GM12878 (cell line): ENCODE measurements around the gene ASTL. TPM values are rescaled to one million over a fixed set of nuclear protein-coding genes. Genes with fewer than 3 reads are reported as not detected.
A peak's percentile ranks its signal among the peaks of the same experiment; 100 is the strongest.

ENCODE experiments used
- ATAC-seq: fragments of 200-7000 bp; cut with Tn5 transposase; 3 replicates; pipeline ENCODE4 v1.9.1; 2020; ENCODE audit warnings: mild to moderate bottlenecking, moderate library complexity
- BruUV-seq: library from RNA; stranded (reverse); fragments of 400-500 nt; replicated peaks from 2 replicates; lab custom pipeline; 2021; lab: Mats Ljungman, UMichigan
- CTCF ChIA-PET: fragments of 300-600 bp; sonication (Branson Sonifier 250); formaldehyde crosslinking; extraction: SDS; loops from one replicate; lab custom pipeline; 2021; ENCODE audit warnings: inconsistent platforms; lab: Yijun Ruan, JAX
- POLR2A ChIA-PET: fragments of 350-600 bp; formaldehyde crosslinking; extraction: SDS; loops from one replicate; lab custom pipeline; 2021; ENCODE audit warnings: inconsistent platforms; lab: Charles Lee
- RAD21 ChIA-PET: fragments of 300-600 bp; sonication (Branson Sonifier 250); formaldehyde crosslinking; loops from one replicate; lab custom pipeline; 2023; ENCODE audit warnings: antibody characterized with exemption; ENCODE audit not compliant: unreplicated experiment; lab: Charles Lee
- SMC1A ChIA-PET: fragments of 300-600 bp; sonication (Branson Sonifier 250); formaldehyde crosslinking; loops from one replicate; lab custom pipeline; 2023; ENCODE audit not compliant: unreplicated experiment, uncharacterized antibody; lab: Charles Lee
- DNase-seq: peaks from one replicate; pipeline ENCODE4 v3.0.0-alpha.2; 2011; ENCODE audit warnings: low read depth, low spot score
- FAIRE-seq: peaks from 3 replicates; lab custom pipeline; 2011; peaks lifted over from hg19 to GRCh38; lab: Jason Lieb, UNC
- H2AFZ ChIP-seq: 2 replicates; pipeline ENCODE4 v1.6.0; 2011; ENCODE audit warnings: low read depth, low read length, control low read depth; ENCODE audit not compliant: control insufficient read depth
- H3K27ac ChIP-seq: 2 replicates; pipeline ENCODE4 v1.5.1; 2011; ENCODE audit warnings: control low read depth; ENCODE audit not compliant: control insufficient read depth, insufficient read depth
- H3K27me3 ChIP-seq, 2 experiments: replicated peaks in 1 of 2; 2 replicates each; pipeline versions ENCODE4 v1.6.0 to v1.6.1; 2011; ENCODE audit warnings: low read length in 1 of 2; ENCODE audit not compliant: control insufficient read depth in 2 of 2, insufficient read depth in 2 of 2
- H3K36me3 ChIP-seq, 2 experiments: 2 replicates each; pipeline ENCODE4 v1.5.1; 2011; ENCODE audit warnings: low read length in 1 of 2; ENCODE audit not compliant: control insufficient read depth in 2 of 2, insufficient read depth in 2 of 2
- H3K4me1 ChIP-seq: 2 replicates; pipeline ENCODE4 v1.6.1; 2011; ENCODE audit warnings: mild to moderate bottlenecking, low read length, moderate library complexity, mixed read lengths; ENCODE audit not compliant: control insufficient read depth, insufficient read depth
- H3K4me2 ChIP-seq: 2 replicates; pipeline ENCODE4 v1.6.0; 2011; ENCODE audit warnings: control low read depth; ENCODE audit not compliant: control insufficient read depth, insufficient read depth
- H3K4me3 ChIP-seq: fragments of 200-600 bp; sonication (generic); 2 replicates; pipeline ENCODE4 v1.5.1; 2016
- H3K79me2 ChIP-seq: 2 replicates; pipeline ENCODE4 v1.6.0; 2011; ENCODE audit warnings: low read length; ENCODE audit not compliant: control insufficient read depth, insufficient read depth
- H3K9ac ChIP-seq: 2 replicates; pipeline ENCODE4 v1.8.0; 2011; ENCODE audit warnings: low read length, control low read depth, mixed read lengths; ENCODE audit not compliant: control insufficient read depth, insufficient read depth
- H3K9me3 ChIP-seq: replicated peaks from 3 replicates; pipeline ENCODE4 v1.5.1; 2011; ENCODE audit warnings: mild to moderate bottlenecking, low read length; ENCODE audit not compliant: control insufficient read depth, insufficient read depth
- H4K20me1 ChIP-seq: 2 replicates; pipeline ENCODE4 v1.6.0; 2011; ENCODE audit not compliant: control insufficient read depth, insufficient read depth
- ATF7 ChIP-seq: fragments of 450-650 bp; IDR thresholded peaks from 2 replicates; pipeline ENCODE4 v1.6.1; 2016; ENCODE audit warnings: low read depth, mild to moderate bottlenecking
- BCL11A ChIP-seq: IDR thresholded peaks from 2 replicates; pipeline ENCODE4 v1.6.1; 2011; ENCODE audit warnings: low read depth, low read length
- BHLHE40 ChIP-seq, 2 experiments: fragments of 450-650 bp in 1 of 2; IDR thresholded peaks; 2 replicates each; pipeline ENCODE4 v1.6.1; 2011 to 2017; ENCODE audit warnings: low read depth in 2 of 2, borderline replicate concordance in 1 of 2, improper control_type of control experiment in 1 of 2, low read length in 1 of 2, mild to moderate bottlenecking in 1 of 2
- E4F1 ChIP-seq: fragments of 450-650 bp; IDR thresholded peaks from 2 replicates; pipeline ENCODE4 v1.6.1; 2018; ENCODE audit warnings: borderline replicate concordance, mild to moderate bottlenecking; ENCODE audit not compliant: partially characterized antibody
- KDM1A ChIP-seq: fragments of 200-600 bp; sonication (generic); IDR thresholded peaks from 2 replicates; pipeline ENCODE4 v1.6.1; 2016; ENCODE audit warnings: borderline replicate concordance
- MEF2B ChIP-seq: fragments of 450-650 bp; IDR thresholded peaks from 2 replicates; pipeline ENCODE4 v1.6.1; 2018; ENCODE audit warnings: mild to moderate bottlenecking, moderate library complexity; ENCODE audit not compliant: partially characterized antibody, poor library complexity, severe bottlenecking
- PRDM15 ChIP-seq: fragments of 450-650 bp; formaldehyde crosslinking; IDR thresholded peaks from 2 replicates; pipeline ENCODE4 v1.4.0; 2020; ENCODE audit warnings: mild to moderate bottlenecking, moderate library complexity
- RUNX3 ChIP-seq: IDR thresholded peaks from 2 replicates; pipeline ENCODE4 v1.6.1; 2012; ENCODE audit warnings: low read length, inconsistent platforms
- TAF1 ChIP-seq: IDR thresholded peaks from 2 replicates; pipeline ENCODE4 v1.6.1; 2011; ENCODE audit warnings: mild to moderate bottlenecking, low read depth, low read length, borderline replicate concordance
- WGBS: methylation state at CpG from one replicate; pipeline ENCODE4 v1.1.6; 2016; ENCODE audit warnings: low lambda C conversion rate; ENCODE audit not compliant: insufficient replicate concordance, insufficient coverage; ENCODE audit errors: missing lambda C conversion rate; 5-methylcytosine and 5-hydroxymethylcytosine counted together
- in situ Hi-C: fragments of 300-500 bp; cut with MboI; formaldehyde crosslinking; loops from 9 replicates; pipeline ENCODE4 v1.14.3; 2018; ENCODE audit warnings: mixed read lengths
- intact Hi-C: fragments of 100-400 bp; cut with micrococcal nuclease; formaldehyde crosslinking; loops from one replicate; pipeline ENCODE4 v1.14.2; 2022; ENCODE audit not compliant: unreplicated experiment
- polyA plus RNA-seq, 11 experiments: library from polyadenylated mRNA; depleted of rRNA in 4 of 11; unstranded in 6 of 11; stranded (reverse) in 5 of 11; fragments of >200 nt; fragmentation: Nextera tagmentation in 4 of 11; fragmentation: Illumina TruSeq in 1 of 11; extraction: Ambion mirVana in 4 of 11; extraction: Trizol in 1 of 11; gene quantifications; 1 replicate in 1 of 11; 2 replicates in 10 of 11; pipeline versions ENCODE4 v1.2.1 to v1.2.3, GENCODE V29; 2011 to 2016; ENCODE audit warnings: inconsistent platforms in 2 of 11, missing spikeins in 2 of 11, low read depth in 1 of 11
- total RNA-seq, 4 experiments: library from RNA; depleted of rRNA in 3 of 4; stranded (reverse); fragments of >200 nt in 3 of 4; fragmentation: Illumina TruSeq in 1 of 4; extraction: Trizol in 1 of 4; gene quantifications; 2 replicates each; pipeline versions ENCODE4 v1.2.1 to v1.2.3, GENCODE V29; 2013 to 2021

Gene ASTL
- total and polyA plus RNA-seq, 10 of the 15 experiments (the other 5 are each of a cell fraction or from before 2014, with no cell fraction given) = 0.18 to 1.0 (median 0.38) TPM; not detected in 4

GRCh38 chr2:96175951-96176350 is 37.6 kb upstream of the ASTL start:
- DNase-seq (no peak), FAIRE-seq (no peak), ATAC-seq (peak; percentile 36)
- no peak for TF ChIP-seq KDM1A
- TF ChIP-seq ATF7 = 0 out of 2 replicates have a peak, but pooled peaks have one; percentile 14
- no peak for TF ChIP-seq BCL11A
- TF ChIP-seq MEF2B = peak; percentile 49
- no peak for TF ChIP-seq E4F1
- no peak for TF ChIP-seq PRDM15 (CRISPR knock-in tag)
- TF ChIP-seq BHLHE40 (IDR thresholded peaks at IDR 0.05; ENCODE audit: borderline replicate concordance in 1 of 2, low read depth in 2 of 2, low read length in 1 of 2) = 0 out of 4 replicates have a peak, but pooled peaks of 1 of the 2 experiments have one; percentile 12
- peak; percentile 19; the same call in 1 of the 2 replicates for TF ChIP-seq RUNX3
- no peak for TF ChIP-seq TAF1
- no peaks in the 10 kb centered on the region for H3K27me3 ChIP-seq
- H3K4me3 ChIP-seq = no peak overlapping the region
- no peaks in the 10 kb centered on the region for H3K9me3 ChIP-seq
- H3K27ac ChIP-seq = no peak overlapping the region
- CTCF ChIA-PET = interaction anchor here (0.6 to 10.6 kb wide), 20 partner anchors 10 to 333 kb away, joined by 3 to 535 read pairs (median 15); partner anchors contain the start of genes ADRA2B, ANKRD36C, ASTL and DUSP2
- SMC1A ChIA-PET = interaction anchor here (0.8 to 7.5 kb wide), 14 partner anchors 9 to 183 kb away, joined by 3 to 338 read pairs (median 16); partner anchors contain the start of genes ASTL, DUSP2 and STARD7
- no peaks in the 10 kb centered on the region for H4K20me1 ChIP-seq
- 8% methylated on average over 6 of the region's 6 CpGs for WGBS
- no TSS peak for BruUV-seq
- RAD21 ChIA-PET = interaction anchor here (0.8 to 8.9 kb wide), 16 partner anchors 11 to 183 kb away, joined by 3 to 463 read pairs (median 14); partner anchors contain the start of genes ADRA2B, ASTL, DUSP2 and STARD7
- no peaks in the 10 kb centered on the region for H3K79me2 ChIP-seq
- H2AFZ ChIP-seq = peak overlapping the region; percentile 34; the same call in 1 of the 2 replicates
- intact Hi-C loops (no loop called here), in situ Hi-C loops (loop anchor here (5.0 kb wide), 1 partner anchor 34 kb away; no protein-coding TSS in a partner anchor)
- H3K9ac ChIP-seq = no peak overlapping the region
- POLR2A ChIA-PET = interaction anchor here (0.6 to 4.3 kb wide), 8 partner anchors 12 to 38 kb away, joined by 3 to 35 read pairs (median 14); partner anchors contain the start of genes ASTL and STARD7
- H3K4me2 ChIP-seq = no peak overlapping the region; the same call in 1 of the 2 replicates
- H3K4me1 ChIP-seq = peaks cover 6% of the 10 kb centered on the region; the same call in 1 of the 2 replicates
- H3K36me3 ChIP-seq = no peaks in the 10 kb centered on the region
